ENCODE results near the gene DEPP1.

DNA sequence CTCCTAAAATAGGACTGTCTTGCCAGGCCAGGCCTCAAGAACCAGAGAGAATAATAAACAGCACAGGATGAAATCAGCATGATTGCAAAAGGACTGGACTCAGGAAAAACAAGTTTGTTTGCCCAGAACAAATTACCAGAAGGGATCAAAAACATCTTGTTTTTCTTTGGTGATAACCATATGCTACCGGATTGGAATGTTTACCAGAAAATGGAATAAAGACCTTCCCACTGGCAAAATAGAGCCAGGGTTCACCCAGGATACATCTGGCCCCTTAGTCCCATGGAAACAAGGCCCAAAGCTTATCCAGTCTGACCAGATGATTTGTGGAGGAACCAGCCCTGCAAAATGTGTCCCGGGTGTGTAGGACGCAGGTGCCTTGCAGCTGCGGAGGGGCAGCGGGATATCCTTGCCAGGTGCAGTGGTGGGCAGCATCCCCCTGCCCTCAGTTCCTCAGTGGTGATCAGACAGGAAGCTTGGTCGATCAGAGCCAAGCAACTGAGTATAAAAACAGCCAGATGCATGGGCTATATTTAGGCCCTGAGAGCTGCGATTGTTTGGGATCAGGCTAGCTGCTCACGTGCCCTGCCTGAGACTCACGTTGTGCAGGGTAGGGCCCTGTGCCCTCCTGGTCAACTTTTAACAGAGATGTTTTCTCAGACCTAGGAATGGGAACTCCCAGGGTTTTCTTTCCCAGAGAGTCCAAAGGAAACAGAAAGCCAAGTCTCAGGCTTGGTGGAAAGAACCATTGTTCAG lies 17.5 kb upstream of the DEPP1 start:
- no peak for TF ChIP-seq YY1 (IDR thresholded peaks at IDR 0.05; ENCODE audit: insufficient read depth, insufficient read length)
- no peak for TF ChIP-seq ZNF274 (IDR thresholded peaks at IDR 0.05; ENCODE audit: low read depth, low read length)
- TF ChIP-seq SUZ12 (IDR thresholded peaks at IDR 0.05; ENCODE audit: extremely low read depth, insufficient read depth, insufficient read length) = no peak

Measured in NT2/D1 (cell line).